ENCODE measurements around the gene TRIM26. TPM values are rescaled to one million over a fixed set of nuclear protein-coding genes. Genes with fewer than 3 reads are reported as not detected.
A peak's percentile ranks its signal among the peaks of the same experiment; 100 is the strongest.

TRIM26 gene
- total RNA-seq, 1 experiment from 2014 or later, result 44.8 TPM

DNA sequence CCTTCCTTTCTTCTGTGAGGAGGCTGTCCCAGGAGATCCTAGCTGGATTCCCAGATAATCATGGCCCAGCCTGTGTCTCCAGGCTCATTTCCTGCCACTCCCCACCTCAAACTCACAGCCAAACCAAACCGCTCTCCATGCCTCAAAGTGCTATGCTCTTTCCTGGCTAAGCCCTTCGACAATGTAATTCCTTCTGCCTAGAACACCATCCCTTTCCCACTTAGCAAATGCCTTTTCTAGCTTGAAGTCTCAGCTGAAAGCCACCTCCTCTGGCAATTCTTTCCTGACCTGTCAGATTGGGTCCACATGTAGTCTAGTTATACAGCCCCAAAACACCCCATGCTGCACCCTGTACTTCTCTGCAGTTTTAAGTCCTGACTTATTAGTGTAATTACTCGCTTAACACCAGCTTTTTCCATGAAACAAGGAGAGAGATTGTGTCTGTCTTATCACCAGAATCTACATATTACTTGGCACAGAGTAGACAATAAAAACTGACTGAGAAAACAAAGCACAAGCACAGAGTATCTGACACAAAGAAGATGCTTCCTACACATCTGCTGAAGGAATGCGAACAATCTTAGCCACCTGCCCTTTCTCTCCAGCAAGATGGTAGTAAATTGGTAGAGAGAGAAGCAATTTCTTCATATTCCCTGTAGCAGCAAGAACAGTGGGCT is 5.4 kb downstream of the TRIM26 start:
- in situ Hi-C loops (cut with HindIII; ENCODE audit: low pct_unique_long_range_greater_than_20kb, low sequenced_read_pairs) (no loop called here), intact Hi-C loops (cut with micrococcal nuclease; ENCODE audit: unreplicated experiment) (no loop called here)
- H3K36me3 ChIP-seq (ENCODE audit: control insufficient read depth, insufficient read depth, low read length), result no peaks in the 10 kb centered on the region; the same call in none of the 2 replicates
- H3K4me3 ChIP-seq (ENCODE audit: low read depth in 2 of 2, low read length in 2 of 2), result no peak overlapping the region
- BruUV-seq (replicated peaks), result no TSS peak
- CTCF ChIA-PET, result interaction anchor here (0.6 kb wide), 1 partner anchor 16 kb away, joined by 3 read pairs; no protein-coding TSS in a partner anchor
- H3K27me3 ChIP-seq (ENCODE audit: control insufficient read depth, insufficient read depth, low read length), result no peaks in the 10 kb centered on the region
- TF ChIP-seq, protein P1, sequence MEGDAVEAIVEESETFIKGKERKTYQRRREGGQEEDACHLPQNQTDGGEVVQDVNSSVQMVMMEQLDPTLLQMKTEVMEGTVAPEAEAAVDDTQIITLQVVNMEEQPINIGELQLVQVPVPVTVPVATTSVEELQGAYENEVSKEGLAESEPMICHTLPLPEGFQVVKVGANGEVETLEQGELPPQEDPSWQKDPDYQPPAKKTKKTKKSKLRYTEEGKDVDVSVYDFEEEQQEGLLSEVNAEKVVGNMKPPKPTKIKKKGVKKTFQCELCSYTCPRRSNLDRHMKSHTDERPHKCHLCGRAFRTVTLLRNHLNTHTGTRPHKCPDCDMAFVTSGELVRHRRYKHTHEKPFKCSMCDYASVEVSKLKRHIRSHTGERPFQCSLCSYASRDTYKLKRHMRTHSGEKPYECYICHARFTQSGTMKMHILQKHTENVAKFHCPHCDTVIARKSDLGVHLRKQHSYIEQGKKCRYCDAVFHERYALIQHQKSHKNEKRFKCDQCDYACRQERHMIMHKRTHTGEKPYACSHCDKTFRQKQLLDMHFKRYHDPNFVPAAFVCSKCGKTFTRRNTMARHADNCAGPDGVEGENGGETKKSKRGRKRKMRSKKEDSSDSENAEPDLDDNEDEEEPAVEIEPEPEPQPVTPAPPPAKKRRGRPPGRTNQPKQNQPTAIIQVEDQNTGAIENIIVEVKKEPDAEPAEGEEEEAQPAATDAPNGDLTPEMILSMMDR (IDR thresholded peaks at IDR 0.05), result no peak
- H3K4me1 ChIP-seq (ENCODE audit: control insufficient read depth, insufficient read depth, low read length), result peaks cover 34% of the 10 kb centered on the region
- peak overlapping the region; percentile 27; the same call in 1 of the 2 replicates for H3K27ac ChIP-seq (ENCODE audit: low read length)
- DNase-seq (ENCODE audit: low read depth, low spot score) (no peak), ATAC-seq (no peak)
- no peaks in the 10 kb centered on the region for H3K9me3 ChIP-seq (ENCODE audit: control insufficient read depth, insufficient read depth, low read depth, low read length)
- POLR2A ChIA-PET, result interaction anchor here (0.6 kb wide), 1 partner anchor 51 kb away, joined by 3 read pairs; no protein-coding TSS in a partner anchor

DNA sequence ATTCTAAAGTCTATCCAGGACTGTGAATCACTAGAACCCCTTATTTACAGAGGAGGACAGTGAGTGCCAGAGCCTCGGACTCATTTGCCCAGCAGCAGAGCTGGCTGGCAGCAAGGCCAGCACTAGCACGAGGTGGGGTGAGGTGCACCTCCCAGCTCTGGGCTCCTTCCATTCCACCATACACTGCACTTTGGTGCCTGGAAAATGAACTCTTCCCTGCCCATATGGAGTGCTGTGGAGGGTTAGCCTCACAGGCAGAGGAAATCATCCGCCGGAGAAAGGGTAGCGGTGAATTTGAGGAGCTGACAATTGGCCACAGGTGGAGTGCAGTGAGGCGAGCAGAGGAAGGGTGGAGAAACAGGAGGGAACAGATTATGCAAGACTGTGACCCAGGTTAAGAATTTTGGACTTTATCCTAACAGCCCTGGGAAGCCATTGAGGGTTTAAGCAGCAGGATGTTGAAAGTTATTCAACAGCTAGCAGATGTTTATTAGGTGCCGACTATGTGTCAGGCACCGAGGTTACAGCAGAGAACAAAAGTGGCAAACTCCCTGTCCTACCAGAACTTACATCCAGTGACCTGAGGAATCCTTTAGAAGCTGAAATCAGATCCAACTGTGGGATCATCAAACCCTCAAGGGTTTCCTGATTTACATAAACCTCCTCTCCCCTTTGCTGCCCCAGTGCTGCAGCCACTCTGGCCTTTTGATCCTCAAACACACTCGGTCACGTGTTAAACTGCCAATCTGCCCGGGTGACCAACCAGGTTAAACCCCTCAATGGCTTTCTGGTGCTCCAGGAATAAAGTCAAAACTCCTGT is 6.2 kb downstream of the TRIM26 start:
- H3K27ac ChIP-seq (ENCODE audit: low read length), result peak overlapping the region; percentile 27; the same call in 1 of the 2 replicates
- H3K4me1 ChIP-seq (ENCODE audit: control insufficient read depth, insufficient read depth, low read length), result peaks cover 33% of the 10 kb centered on the region
- ATAC-seq (peak; percentile 31; the same call in 1 of the 2 replicates), DNase-seq (ENCODE audit: low read depth, low spot score) (no peak)
- BruUV-seq (replicated peaks), result no TSS peak
- H3K9me3 ChIP-seq (ENCODE audit: control insufficient read depth, insufficient read depth, low read depth, low read length), result no peaks in the 10 kb centered on the region
- H3K36me3 ChIP-seq (ENCODE audit: control insufficient read depth, insufficient read depth, low read length), result no peaks in the 10 kb centered on the region; the same call in 1 of the 2 replicates
- ChIA-PET CTCF (interaction anchor here (0.6 kb wide), 1 partner anchor 16 kb away, joined by 3 read pairs; no protein-coding TSS in a partner anchor), POLR2A (no interaction called here)
- H3K27me3 ChIP-seq (ENCODE audit: control insufficient read depth, insufficient read depth, low read length), result no peaks in the 10 kb centered on the region
- H3K4me3 ChIP-seq (ENCODE audit: low read depth in 2 of 2, low read length in 2 of 2), result no peak overlapping the region
- in situ Hi-C loops (cut with HindIII; ENCODE audit: low pct_unique_long_range_greater_than_20kb, low sequenced_read_pairs) (no loop called here), intact Hi-C loops (cut with micrococcal nuclease; ENCODE audit: unreplicated experiment) (no loop called here)
- TF ChIP-seq, protein P1 (IDR thresholded peaks at IDR 0.05), result no peak
- TF ChIP-seq TCF7L2 (IDR thresholded peaks at IDR 0.05; ENCODE audit: low read depth, low read length) (no peak), POLR2AphosphoS5 (IDR thresholded peaks at IDR 0.05; ENCODE audit: low read depth, low read length) (no peak), SIN3A (IDR thresholded peaks at IDR 0.05; ENCODE audit: borderline replicate concordance, insufficient read depth, low read depth, low read length) (no peak)
- TF ChIP-seq, protein P2, sequence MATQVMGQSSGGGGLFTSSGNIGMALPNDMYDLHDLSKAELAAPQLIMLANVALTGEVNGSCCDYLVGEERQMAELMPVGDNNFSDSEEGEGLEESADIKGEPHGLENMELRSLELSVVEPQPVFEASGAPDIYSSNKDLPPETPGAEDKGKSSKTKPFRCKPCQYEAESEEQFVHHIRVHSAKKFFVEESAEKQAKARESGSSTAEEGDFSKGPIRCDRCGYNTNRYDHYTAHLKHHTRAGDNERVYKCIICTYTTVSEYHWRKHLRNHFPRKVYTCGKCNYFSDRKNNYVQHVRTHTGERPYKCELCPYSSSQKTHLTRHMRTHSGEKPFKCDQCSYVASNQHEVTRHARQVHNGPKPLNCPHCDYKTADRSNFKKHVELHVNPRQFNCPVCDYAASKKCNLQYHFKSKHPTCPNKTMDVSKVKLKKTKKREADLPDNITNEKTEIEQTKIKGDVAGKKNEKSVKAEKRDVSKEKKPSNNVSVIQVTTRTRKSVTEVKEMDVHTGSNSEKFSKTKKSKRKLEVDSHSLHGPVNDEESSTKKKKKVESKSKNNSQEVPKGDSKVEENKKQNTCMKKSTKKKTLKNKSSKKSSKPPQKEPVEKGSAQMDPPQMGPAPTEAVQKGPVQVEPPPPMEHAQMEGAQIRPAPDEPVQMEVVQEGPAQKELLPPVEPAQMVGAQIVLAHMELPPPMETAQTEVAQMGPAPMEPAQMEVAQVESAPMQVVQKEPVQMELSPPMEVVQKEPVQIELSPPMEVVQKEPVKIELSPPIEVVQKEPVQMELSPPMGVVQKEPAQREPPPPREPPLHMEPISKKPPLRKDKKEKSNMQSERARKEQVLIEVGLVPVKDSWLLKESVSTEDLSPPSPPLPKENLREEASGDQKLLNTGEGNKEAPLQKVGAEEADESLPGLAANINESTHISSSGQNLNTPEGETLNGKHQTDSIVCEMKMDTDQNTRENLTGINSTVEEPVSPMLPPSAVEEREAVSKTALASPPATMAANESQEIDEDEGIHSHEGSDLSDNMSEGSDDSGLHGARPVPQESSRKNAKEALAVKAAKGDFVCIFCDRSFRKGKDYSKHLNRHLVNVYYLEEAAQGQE (IDR thresholded peaks at IDR 0.05; ENCODE audit: insufficient read depth in 1 of 2, low read depth in 2 of 2, low read length in 1 of 2), result no peak

All from Panc1 (cell line).